NCI-H69 (cell line): ENCODE data around the gene NAA15.
"Not testable (repeated sequence)": the region's sequence is repeated elsewhere in the genome, so short reads cannot be mapped to it uniquely, and the experiment has no call there.

ENCODE experiments used
- DNase-seq: peaks from one replicate; lab custom pipeline; 2025; lab: John Stamatoyannopoulos, UW

Gene NAA15

GRCh38 chr4:139301113-139301820, at the start of gene NAA15:
NAA15 (plus strand) TSS chr4:139301505; CDS start chr4:139301778, 273 bp downstream.
- DNase-seq: peak; percentile 98

DNA sequence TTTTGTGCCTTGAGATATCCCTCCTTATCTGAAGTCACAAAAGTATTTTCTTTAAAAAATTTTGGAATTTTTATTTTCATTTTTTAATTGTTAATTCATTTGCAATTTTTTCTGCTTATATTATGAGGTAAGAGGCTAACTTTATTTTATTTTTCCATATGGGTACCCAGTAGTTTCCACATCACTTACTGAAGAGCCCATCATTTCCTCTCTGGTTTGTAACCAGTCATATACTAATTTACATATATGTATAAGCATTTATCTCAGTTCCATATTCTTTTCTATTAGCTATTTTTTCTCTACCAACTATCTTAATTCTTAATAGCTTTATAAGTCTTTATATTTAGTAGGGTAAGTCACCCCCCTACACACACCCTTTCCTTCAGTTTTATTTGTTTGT, 48.3 kb upstream of the NAA15 start:
- no peak for DNase-seq

DNA sequence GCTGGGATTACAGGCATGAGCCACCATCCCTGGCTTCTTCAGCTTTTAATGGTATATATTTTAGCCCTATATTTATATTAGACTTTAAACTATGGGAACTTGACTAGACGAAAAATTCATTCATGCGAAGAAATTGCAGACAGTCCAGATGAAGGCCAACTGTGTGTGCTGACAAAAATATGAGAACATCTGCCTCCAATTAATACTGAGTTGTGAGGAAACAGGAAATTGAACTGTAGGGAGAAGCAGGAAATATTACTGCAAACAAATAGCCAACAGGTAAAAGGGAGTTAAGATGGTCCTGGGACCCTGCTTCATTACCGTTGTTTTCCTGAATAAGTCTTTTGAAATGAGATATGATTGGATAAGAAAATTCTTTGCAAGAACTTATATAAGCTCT, 47.6 kb upstream of the NAA15 start:
- peak; percentile 16 for DNase-seq

DNA sequence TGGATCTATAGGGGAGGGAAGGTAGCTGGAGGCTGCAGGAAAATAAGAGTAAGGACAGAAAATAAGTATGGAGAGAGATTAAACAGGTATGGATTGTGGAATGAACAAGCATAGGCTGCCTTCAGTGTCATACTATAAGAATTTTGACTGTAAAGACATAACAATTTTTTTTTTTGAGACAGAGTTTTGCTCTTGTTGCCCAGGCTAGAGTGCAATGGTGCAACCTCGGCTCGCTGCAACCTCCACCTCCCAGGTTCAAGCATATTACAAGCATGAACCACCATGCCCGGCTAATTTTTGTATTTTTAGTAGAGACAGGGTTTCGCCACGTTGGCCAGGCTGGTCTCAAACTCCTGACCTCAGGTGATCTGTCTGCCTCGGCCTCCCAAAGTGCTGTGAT, 45.7 kb upstream of the NAA15 start:
- not testable (repeated sequence) for DNase-seq

GRCh38 chr4:139256349-139256748, 45.0 kb upstream of the NAA15 start:
- DNase-seq: no peak

DNA sequence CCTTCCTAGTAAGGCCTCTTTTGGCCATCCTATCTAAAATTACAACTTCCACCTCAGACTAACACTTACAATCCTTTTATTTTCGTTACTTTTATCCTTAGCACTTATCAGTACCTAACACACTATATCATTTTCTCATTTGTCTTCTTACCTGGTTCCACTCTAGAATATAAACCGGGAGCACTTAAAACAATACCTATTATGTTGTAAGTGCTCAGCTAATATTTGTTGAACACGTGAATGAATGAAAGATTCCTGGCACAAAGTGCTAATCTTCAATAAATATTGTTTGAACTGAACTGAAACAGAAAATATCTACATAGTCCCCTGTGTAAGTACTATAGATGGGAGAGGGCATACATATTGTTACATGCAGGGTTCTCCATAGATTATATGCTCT, 35.7 kb upstream of the NAA15 start:
- peak; percentile 42 for DNase-seq

DNA sequence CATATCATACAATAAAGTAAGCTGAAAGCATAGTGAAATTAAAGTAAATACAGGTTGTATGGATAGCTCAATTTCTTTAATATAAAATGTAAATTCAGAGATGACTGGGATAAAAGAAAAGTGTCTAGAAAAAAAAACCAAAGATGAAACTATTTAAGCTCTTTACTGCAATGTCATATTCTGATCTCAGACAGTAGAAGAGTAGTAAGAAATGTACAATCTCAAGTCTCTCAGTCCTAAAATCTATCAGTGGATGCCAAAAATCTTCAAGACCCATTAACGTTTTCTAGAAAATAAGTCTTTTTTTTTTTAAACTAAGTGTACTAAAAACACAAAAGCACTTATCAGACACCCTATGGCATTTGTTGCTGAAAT, 35.1 kb upstream of the NAA15 start:
- no peak for DNase-seq

GRCh38 chr4:139266583-139267257, 34.6 kb upstream of the NAA15 start:
- DNase-seq: peak; percentile 67

DNA sequence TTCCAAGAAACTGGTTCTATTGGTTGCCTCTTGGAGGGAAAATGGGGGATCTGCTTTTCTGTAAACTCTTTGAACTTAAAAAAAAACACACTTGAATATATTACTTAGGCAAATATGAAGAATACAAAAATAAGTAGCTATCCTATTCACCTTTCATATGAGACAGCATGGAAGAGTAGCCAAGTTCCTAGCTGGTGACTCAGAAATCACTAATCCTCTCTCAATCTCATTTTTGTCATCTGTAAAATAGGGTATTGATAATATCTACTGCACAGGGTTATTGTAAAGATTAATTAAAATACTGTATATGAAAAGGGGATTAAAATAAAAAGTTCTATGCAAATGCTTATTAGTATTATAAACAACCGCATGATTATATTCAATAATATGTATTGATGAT, 34.0 kb upstream of the NAA15 start:
- no peak for DNase-seq

DNA sequence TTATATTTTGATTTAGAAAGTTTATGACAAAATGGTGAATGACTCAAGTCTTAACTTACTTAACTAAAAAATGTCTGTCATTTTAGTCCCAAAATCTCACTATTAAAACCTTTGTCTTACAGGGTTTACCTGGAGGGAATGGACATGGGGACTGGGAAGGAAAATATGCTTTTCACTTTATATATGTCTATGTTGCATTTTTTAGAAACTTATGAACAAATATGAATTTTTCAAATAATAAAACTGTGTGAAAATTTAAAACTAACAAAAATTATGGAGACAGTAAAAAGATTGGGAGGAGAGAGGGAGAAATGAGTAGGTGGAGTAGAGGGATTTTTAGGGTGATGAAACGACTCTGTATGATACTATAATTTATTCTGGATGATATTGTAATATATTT, 27.5 kb upstream of the NAA15 start:
- no peak for DNase-seq

DNA sequence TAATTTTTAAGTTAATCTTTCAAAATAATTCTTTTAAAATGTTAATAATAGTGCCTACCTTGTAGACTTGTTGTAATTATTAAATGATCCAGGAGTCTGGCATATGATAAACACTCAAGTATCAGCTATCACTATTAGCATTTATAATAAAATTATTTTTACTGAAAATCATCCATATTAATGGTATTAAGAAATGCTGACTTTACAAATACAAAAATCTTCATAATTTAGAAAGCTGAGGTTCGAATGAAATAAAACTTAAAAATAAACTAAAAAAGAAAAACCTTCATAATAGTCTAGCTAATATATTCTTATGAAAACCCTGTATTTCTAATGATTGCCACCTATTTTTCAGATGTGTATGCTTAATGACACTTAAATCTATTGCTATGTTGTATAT, 26.5 kb upstream of the NAA15 start:
- DNase-seq: no peak

- DNase-seq: no peak
Measured at GRCh38 chr4:139275281-139275735, 26.0 kb upstream of the NAA15 start.

DNA sequence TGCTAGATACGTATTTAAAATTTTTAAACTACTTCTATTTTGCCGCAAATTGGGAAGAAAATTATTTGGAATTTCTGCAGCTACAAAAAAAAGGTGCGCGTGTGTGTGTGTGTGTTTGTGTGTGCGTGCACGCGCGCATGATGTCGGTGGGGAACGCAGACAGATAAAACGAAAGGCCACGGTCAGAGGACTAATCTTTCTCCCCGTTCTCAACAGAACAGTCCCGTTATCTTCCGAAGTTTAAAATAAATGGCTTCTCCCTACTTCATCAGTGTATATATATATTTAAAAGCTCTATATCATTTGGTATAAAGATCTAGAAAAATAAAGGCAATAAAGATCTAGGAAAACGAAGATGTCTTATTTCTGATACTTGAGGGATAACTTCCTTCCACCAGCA, 22.8 kb upstream of the NAA15 start:
- no peak for DNase-seq

DNA sequence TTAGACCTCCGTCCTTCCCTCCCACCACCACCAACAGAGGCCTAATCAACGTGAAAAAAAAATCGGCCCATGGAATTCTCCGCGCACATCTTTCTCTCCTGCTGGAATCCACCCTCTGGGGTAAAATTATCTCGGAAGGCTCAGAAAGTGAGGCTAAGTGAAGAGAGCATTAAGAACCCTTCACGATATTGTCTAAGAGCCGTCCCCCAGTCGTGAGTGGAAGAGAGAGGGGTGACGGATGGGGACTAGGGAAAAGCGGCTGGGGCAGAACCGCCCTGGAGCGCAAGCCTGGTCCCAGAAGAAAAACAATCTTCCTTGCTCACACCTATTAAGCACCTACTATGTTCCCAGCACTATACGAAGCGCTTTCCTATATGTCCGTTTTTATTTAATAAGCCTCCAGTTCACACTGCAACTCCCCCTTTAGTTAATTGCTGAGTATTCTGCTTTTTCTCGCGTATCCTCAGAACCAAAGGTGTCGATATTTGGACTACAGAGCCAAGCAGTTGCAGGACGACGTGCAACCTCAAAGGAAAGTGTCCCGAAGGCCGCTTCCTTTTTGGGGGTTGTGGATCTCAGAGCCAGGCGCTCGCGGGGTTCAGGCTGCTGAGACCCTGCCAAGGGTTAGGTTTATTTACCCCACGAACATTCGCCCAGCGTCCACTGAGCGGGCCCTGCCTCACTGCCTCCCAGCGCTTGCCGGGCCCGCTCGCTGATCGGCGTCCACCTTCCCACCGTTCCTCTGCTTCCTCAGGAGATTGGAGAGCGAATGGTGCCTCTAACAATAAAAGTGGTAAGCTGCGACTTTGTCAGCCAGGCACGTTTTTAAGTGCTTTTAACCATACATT, 22.2 kb upstream of the NAA15 start:
- peak; percentile 31 for DNase-seq

- DNase-seq: peak; percentile 56
Measured at GRCh38 chr4:139279760-139280620, 21.3 kb upstream of the NAA15 start, which contains the start of gene MGARP. MGARP (minus strand) TSS chr4:139280225; CDS start chr4:139280158, 67 bp downstream.

- DNase-seq: no peak
Measured at GRCh38 chr4:139282065-139282720, 19.1 kb upstream of the NAA15 start.

- no peak for DNase-seq
Measured at GRCh38 chr4:139282721-139283075, 18.6 kb upstream of the NAA15 start.

DNA sequence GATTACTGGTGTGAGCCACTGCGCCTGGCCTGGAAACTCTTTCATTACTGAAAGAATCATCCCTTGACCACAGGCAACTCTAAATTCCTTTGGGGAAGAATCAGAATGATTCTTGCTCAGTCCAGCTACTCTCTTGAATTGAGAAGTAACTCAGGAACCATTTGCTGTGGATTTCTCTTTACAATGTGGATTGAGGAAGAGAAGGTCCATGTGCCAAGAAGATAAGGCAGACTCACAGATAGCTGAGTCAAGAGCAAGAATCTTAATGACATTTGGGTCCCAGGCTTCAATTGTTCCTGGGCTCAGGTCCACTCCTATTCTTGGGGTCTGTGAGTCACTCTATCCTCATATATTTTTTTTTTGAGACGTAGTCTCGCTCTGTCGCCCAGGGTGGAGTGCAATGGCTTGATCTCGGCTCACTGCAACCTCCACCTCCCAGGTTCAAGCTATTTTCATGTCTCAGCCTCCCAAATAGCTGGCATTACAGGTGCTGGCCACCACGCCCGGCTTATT, 15.1 kb upstream of the NAA15 start:
- no peak for DNase-seq

- peak; percentile 90 for DNase-seq
Measured at GRCh38 chr4:139295206-139295941, 5.9 kb upstream of the NAA15 start.

GRCh38 chr4:139295942-139296299, 5.4 kb upstream of the NAA15 start:
- no peak for DNase-seq
